Kidney (tissue), 14 donors: Measurements from ENCODE around the gene ATP7A. TPM values are rescaled to one million over a fixed set of nuclear protein-coding genes. Genes with fewer than 3 reads are reported as not detected.

Experiments
- DNase-seq, 5 donors: peaks; one replicate each; pipeline ENCODE4 v3.0.0-alpha.2; 2013 to 2020
- FAIRE-seq: peaks from 2 replicates; lab custom pipeline; 2012; peaks lifted over from hg19 to GRCh38; lab: Jason Lieb, UNC
- H3K27ac ChIP-seq, 2 donors: one replicate each; pipeline ENCODE4 v1.7.0; 2013; ENCODE audit warnings: low read depth in 2 of 2, low read length in 2 of 2, inconsistent platforms in 1 of 2
- H3K27me3 ChIP-seq: one replicate; pipeline ENCODE4 v1.7.1; 2013; ENCODE audit warnings: low read length, inconsistent platforms; ENCODE audit not compliant: control insufficient read depth, insufficient read depth
- H3K36me3 ChIP-seq, 3 donors: one replicate each; pipeline versions ENCODE4 v1.7.0 to v1.7.1; 2013; ENCODE audit warnings: low read length in 3 of 3, control low read depth in 1 of 3, inconsistent platforms in 1 of 3; ENCODE audit not compliant: insufficient read depth in 3 of 3, control insufficient read depth in 2 of 3
- H3K4me1 ChIP-seq, 3 donors: one replicate each; pipeline versions ENCODE4 v1.7.0 to v1.7.1; 2013; ENCODE audit warnings: low read length in 3 of 3, inconsistent platforms in 1 of 3, low read depth in 1 of 3; ENCODE audit not compliant: control insufficient read depth in 2 of 3, insufficient read depth in 2 of 3
- H3K4me3 ChIP-seq, 3 donors: one replicate each; pipeline versions ENCODE4 v1.7.0 to v1.8.1; 2013; ENCODE audit warnings: low read length in 3 of 3, control low read depth in 1 of 3, inconsistent platforms in 1 of 3
- H3K9ac ChIP-seq, 3 donors: one replicate each; pipeline versions ENCODE4 v1.7.0 to v1.7.1; 2013; ENCODE audit warnings: low read length in 3 of 3, control low read depth in 1 of 3, inconsistent platforms in 1 of 3
- H3K9me3 ChIP-seq, 3 donors: one replicate each; pipeline versions ENCODE4 v1.7.0 to v1.7.1; 2013; ENCODE audit warnings: low read length in 3 of 3, control low read depth in 1 of 3, inconsistent platforms in 1 of 3; ENCODE audit not compliant: control insufficient read depth in 2 of 3, insufficient read depth in 1 of 3
- intact Hi-C: fragments of 100-400 bp; cut with DNase I; formaldehyde crosslinking; loops from one replicate; pipeline ENCODE4 v1.11.1; 2022
- polyA plus RNA-seq: library from polyadenylated mRNA; stranded (reverse); fragments of 350-450 nt; fragmentation: Illumina TruSeq; extraction: RNeasy Lipid Tissue Mini Kit (QIAGEN cat#74804); gene quantifications from one replicate; pipeline ENCODE4 v1.2.3, GENCODE V29; 2014; ENCODE audit warnings: low read depth, low replicate concordance; ENCODE audit not compliant: insufficient read depth
- total RNA-seq: library from RNA; stranded (reverse); fragmentation: NEBNext Ultra II Directional; extraction: Animal tissue kit (Norgen Biotek cat#: 25700); gene quantifications from one replicate; pipeline ENCODE4 v1.2.1, GENCODE V29; 2021
- TF ChIP-seq, protein P1 (sequence below): IDR thresholded peaks from 3 replicates; pipeline ENCODE4 v1.5.1; 2012; ENCODE audit warnings: mild to moderate bottlenecking, moderate library complexity, borderline replicate concordance; ENCODE audit not compliant: insufficient read depth; ENCODE audit errors: extremely low read depth
- donor health status: control.
- donor health status: control.
- donor health status: control.
- donor health status: control.
- donor health status: control.
- donor health status: DM: yes; HTN: yes; CAD: no.
- donor health status: Normal renal cell carcinoma (clear cell type).

Gene ATP7A
- total and polyA plus RNA-seq, 2 donors from 2014 or later, result 1.9 to 11.9 TPM

DNA sequence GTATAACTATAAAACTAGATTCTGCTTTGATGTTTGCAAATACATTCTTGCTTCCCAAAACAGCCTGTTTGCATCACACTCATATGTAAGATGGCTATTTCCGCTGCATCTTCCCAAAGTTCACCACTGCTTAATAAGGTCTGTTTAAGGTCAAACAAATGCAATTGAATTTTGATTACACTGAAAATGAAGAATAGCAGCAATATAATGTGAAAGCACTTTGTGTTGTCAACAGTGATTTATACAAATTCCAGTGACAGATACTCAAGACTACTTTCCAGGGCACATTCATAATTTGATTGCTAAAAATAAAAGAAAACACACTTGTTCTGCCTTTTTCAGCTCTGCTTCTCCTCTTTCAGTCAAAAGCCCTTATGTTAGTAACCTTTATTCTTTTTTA is 67.0 kb downstream of the ATP7A start:
- Histone ChIP-seq H3K4me1 (no peaks in the 10 kb centered on the region), H3K9me3 (no peaks in the 10 kb centered on the region), H3K36me3 (no peaks in the 10 kb centered on the region), H3K4me3 (no peak overlapping the region), H3K27me3 (no peaks in the 10 kb centered on the region), H3K27ac (no peak overlapping the region), H3K9ac (no peak overlapping the region)
- TF ChIP-seq, protein P1, sequence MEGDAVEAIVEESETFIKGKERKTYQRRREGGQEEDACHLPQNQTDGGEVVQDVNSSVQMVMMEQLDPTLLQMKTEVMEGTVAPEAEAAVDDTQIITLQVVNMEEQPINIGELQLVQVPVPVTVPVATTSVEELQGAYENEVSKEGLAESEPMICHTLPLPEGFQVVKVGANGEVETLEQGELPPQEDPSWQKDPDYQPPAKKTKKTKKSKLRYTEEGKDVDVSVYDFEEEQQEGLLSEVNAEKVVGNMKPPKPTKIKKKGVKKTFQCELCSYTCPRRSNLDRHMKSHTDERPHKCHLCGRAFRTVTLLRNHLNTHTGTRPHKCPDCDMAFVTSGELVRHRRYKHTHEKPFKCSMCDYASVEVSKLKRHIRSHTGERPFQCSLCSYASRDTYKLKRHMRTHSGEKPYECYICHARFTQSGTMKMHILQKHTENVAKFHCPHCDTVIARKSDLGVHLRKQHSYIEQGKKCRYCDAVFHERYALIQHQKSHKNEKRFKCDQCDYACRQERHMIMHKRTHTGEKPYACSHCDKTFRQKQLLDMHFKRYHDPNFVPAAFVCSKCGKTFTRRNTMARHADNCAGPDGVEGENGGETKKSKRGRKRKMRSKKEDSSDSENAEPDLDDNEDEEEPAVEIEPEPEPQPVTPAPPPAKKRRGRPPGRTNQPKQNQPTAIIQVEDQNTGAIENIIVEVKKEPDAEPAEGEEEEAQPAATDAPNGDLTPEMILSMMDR, result no peak
- peak in 2 of 5 donors; percentile 3 to 29 for DNase-seq
- no peak for FAIRE-seq
- intact Hi-C loops, result no loop called here

GRCh38 chrX:77979870-77980269 is 69.4 kb downstream of the ATP7A start:
- no peak for DNase-seq
- intact Hi-C loops, result no loop called here
- H3K9me3 ChIP-seq, result no peaks in the 10 kb centered on the region
- no peaks in the 10 kb centered on the region for H3K36me3 ChIP-seq
- FAIRE-seq, result no peak
- no peak overlapping the region for H3K4me3 ChIP-seq
- H3K27me3 ChIP-seq, result no peaks in the 10 kb centered on the region
- H3K9ac ChIP-seq, result no peak overlapping the region
- H3K4me1 ChIP-seq, result no peaks in the 10 kb centered on the region
- no peak overlapping the region for H3K27ac ChIP-seq
- TF ChIP-seq, protein P1, result no peak

- H3K27ac ChIP-seq, result no peak overlapping the region
- TF ChIP-seq, protein P1, result no peak
- no peaks in the 10 kb centered on the region for H3K27me3 ChIP-seq
- no peaks in the 10 kb centered on the region for H3K9me3 ChIP-seq
- no peak overlapping the region for H3K9ac ChIP-seq
- intact Hi-C loops, result no loop called here
- peaks cover 0 to 2% (median 0%) of the 10 kb centered on the region in 3 donors for H3K36me3 ChIP-seq
- no peaks in the 10 kb centered on the region for H3K4me1 ChIP-seq
- DNase-seq, result no peak
- no peak overlapping the region for H3K4me3 ChIP-seq
- FAIRE-seq, result no peak
These were observed 101.4 kb downstream of the ATP7A start for GRCh38 chrX:78011846-78012245.
